Amniotic stem cell (primary cell): ENCODE results near the gene SLC6A11.

Source experiments
- DNase-seq: peaks from one replicate; lab custom pipeline; 2025; lab: John Stamatoyannopoulos, UW

The SLC6A11 gene

DNA sequence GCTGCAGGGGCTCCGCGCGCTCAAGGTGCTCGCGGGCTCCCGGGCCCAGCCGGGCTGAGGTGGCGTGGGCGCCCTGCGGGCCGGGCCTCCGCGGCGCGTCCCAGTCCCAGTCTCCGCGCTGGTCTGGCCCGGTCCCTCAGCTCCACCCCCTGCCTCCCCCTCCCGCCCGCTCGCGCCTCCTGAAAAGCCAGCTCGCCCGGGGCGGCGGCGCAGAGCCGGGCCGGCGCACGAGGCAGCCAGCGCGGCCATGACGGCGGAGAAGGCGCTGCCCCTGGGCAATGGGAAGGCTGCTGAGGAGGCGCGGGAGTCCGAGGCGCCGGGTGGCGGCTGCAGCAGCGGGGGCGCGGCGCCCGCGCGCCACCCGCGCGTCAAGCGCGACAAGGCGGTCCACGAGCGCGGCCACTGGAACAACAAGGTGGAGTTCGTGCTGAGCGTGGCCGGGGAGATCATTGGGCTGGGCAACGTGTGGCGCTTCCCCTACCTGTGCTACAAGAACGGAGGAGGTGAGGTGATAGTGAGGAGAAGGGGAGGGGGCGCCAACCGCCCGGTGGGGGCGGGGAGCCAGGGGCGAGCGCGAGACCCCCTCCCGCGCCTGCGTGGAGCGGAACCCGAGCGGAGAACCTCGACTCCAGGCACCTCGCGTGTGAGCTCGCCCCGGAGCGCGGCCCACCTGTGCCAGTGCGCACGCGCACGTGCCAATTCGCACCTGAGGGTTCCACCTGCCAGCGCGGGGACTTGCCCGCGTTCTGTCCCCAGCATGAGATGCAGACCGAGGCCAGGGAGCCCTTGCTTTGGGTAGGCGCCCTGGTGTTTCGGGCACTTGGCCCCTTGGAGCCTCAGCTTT, at the start of gene SLC6A11:
Gene SLC6A11 (plus strand): TSS at position 210 of the 844 bp plus-strand sequence. CDS start 38 bp downstream, at position 248.
- no peak for DNase-seq

- no peak for DNase-seq
Measured at GRCh38 chr3:10768708-10769394, 47.2 kb upstream of the SLC6A11 start.

GRCh38 chr3:10770547-10770946, 45.5 kb upstream of the SLC6A11 start:
- DNase-seq: no peak

- DNase-seq: no peak
Measured at GRCh38 chr3:10770981-10771380, 45.0 kb upstream of the SLC6A11 start.

- no peak for DNase-seq
Measured at GRCh38 chr3:10771486-10772270, 44.4 kb upstream of the SLC6A11 start.

- DNase-seq: no peak
Measured at GRCh38 chr3:10772271-10773161, 43.5 kb upstream of the SLC6A11 start.

- DNase-seq: no peak
Measured at GRCh38 chr3:10774129-10774670, 41.8 kb upstream of the SLC6A11 start.

- no peak for DNase-seq
Measured at GRCh38 chr3:10774825-10775224, 41.2 kb upstream of the SLC6A11 start.

DNA sequence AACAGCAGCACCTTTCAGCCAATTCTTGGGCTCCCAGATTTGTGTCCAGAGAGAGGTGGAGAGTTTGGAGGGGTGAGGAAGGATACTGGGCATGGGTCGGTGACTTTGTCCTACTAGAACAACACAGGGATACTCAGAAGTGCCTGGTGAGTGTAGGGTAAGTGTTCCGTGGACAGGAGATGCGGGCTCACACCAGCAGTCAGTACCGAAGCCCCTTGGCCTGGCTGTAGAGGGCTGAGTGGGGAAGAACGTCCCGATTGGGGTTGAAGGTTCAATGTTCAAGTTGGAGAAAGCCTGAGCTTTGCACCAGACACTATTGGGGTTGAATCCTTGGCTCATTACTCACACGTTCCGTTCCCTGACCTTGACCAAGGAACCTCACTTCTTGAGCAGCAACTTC, 40.8 kb upstream of the SLC6A11 start:
- no peak for DNase-seq

DNA sequence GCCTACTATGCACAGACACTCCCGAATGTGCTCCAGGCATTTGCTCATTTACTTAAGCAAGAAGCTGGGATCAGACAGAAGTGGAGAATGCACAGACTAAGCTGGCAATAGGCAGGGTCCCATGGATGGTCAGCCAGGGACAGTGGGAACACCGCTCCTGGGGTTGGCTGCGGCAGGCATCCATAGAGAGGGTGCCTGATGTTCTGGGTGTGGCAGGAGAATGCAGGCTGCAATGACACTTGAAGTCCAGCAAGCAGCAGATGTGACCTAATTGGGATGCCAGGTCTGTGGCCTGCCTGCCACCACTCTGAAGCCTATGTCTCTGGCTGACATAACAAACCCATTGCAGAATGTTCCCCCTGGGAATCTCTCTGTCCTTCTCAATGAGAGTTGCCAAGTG, 40.2 kb upstream of the SLC6A11 start:
- no peak for DNase-seq

GRCh38 chr3:10777627-10778026, 38.4 kb upstream of the SLC6A11 start:
- no peak for DNase-seq

DNA sequence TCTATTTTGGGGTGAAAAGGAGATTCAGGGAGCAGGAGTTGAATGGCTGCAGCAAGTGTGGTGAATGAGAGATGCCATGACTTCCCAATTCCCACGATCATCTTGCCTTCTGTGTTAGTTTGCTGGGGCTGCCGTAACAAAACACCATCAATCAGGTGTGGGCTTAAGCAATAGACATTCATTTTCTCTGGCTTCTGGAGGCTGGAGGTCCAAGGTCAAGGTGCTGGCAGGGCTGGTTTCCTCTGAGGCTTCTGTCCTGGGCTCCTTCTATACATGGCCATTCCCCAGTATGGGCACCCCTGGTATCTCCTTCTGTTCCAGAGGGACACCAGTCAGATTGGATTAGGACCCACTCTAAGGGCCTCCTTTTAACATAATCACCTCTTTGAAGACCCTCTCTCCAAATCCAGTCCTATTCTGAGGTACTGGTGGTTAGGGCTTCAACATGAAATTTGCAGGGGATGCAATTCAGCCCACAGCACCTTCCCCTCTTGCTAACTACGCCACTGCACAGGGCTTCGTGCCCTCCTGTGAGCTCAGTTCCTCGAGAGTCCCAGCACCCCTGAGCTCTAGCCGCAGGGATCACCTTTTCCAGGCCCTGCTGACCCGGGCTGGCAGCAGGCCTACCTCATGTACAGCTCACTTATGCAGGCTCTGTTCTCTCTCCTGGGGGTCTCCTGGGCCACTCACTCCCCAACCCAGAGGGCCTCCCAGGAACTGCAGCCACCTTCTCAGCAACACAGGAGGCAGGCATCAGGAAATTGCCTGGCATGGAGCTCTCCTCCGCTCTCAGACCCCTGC, 37.3 kb upstream of the SLC6A11 start:
- DNase-seq: no peak

- DNase-seq: no peak
Measured at GRCh38 chr3:10779293-10779805, 36.7 kb upstream of the SLC6A11 start.

DNA sequence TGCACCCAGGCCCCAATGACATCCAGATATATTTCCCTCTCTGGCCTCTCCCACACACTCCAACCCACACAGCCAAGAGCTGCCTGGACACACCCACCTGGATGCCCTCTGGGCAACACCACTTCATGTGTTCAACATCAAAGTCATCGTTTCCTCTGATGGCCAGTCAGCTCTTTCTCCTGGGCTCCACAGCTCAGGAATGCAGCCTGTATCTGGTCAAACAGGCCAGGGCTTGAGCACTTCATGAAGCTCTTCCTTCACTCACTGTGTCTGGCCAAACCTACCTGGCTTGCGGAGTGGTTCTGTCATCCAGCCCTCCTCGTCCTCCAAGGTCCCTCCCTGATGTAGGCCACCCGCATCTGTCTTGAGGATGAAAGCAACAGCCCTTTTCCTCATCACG, 35.8 kb upstream of the SLC6A11 start:
- no peak for DNase-seq

GRCh38 chr3:10780922-10781321, 35.1 kb upstream of the SLC6A11 start:
- no peak for DNase-seq

GRCh38 chr3:10781981-10782380, 34.0 kb upstream of the SLC6A11 start:
- DNase-seq: no peak

- DNase-seq: peak; percentile 3
Measured at GRCh38 chr3:10783360-10784351, 32.4 kb upstream of the SLC6A11 start.

GRCh38 chr3:10786640-10787039, 29.4 kb upstream of the SLC6A11 start:
- DNase-seq: no peak

DNA sequence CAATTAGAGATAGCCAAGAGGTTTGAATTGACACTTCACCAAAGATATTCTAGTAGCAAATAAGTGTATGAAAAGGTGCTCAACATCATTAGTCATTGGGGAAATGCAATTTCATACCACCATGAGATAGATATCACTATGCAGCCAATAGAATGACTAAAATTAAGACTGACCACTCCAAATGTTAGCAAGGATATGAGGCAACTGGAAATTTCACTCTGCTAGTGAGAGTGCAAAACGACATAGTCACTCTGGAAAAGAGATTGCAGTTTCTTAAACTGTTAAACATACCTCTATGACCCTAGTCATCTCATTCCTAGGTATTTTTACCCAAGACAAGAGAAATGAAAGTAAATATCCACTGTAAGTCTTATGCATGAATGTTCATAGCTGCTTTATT, 27.6 kb upstream of the SLC6A11 start:
- DNase-seq: no peak
